Measurements from ENCODE around the gene CDH8. TPM values are rescaled to one million over a fixed set of nuclear protein-coding genes. Genes with fewer than 3 reads are reported as not detected.

Gene CDH8
- polyA plus RNA-seq, 1 experiment = not detected

- Histone ChIP-seq H3K9me3 (ENCODE audit: control insufficient read depth, insufficient read depth, low read length) (no peaks in the 10 kb centered on the region; the same call in 1 of the 2 replicates), H3K27ac (ENCODE audit: low read depth, low read length) (no peak overlapping the region), H3K4me3 (ENCODE audit: low read depth, low read length) (no peak overlapping the region), H3K27me3 (ENCODE audit: control insufficient read depth, insufficient read depth, low read length) (no peaks in the 10 kb centered on the region)
- ChIA-PET POLR2A (no interaction called here), CTCF (no interaction called here)
- DNase-seq (ENCODE audit: low read depth, low spot score) = no peak
- no peak for TF ChIP-seq CTCF (IDR thresholded peaks at IDR 0.05; ENCODE audit: low read depth, low read length)
Measured at GRCh38 chr16:61831351-61831917, 204.8 kb downstream of the CDH8 start.

GRCh38 chr16:61829631-61830030 is 206.6 kb downstream of the CDH8 start:
- POLR2A ChIA-PET = no interaction called here
- no peak overlapping the region for H3K4me3 ChIP-seq (ENCODE audit: low read depth, low read length)
- H3K27me3 ChIP-seq (ENCODE audit: control insufficient read depth, insufficient read depth, low read length) = no peaks in the 10 kb centered on the region
- H3K27ac ChIP-seq (ENCODE audit: low read depth, low read length) = no peak overlapping the region
- CTCF ChIA-PET = no interaction called here
- TF ChIP-seq CTCF (IDR thresholded peaks at IDR 0.05; ENCODE audit: low read depth, low read length) = no peak
- no peaks in the 10 kb centered on the region; the same call in 1 of the 2 replicates for H3K9me3 ChIP-seq (ENCODE audit: control insufficient read depth, insufficient read depth, low read length)
- DNase-seq (ENCODE audit: low read depth, low spot score) = no peak

- POLR2A ChIA-PET = no interaction called here
- DNase-seq (ENCODE audit: low read depth, low spot score) = no peak
- no peak for TF ChIP-seq CTCF (IDR thresholded peaks at IDR 0.05; ENCODE audit: low read depth, low read length)
- Histone ChIP-seq H3K27me3 (ENCODE audit: control insufficient read depth, insufficient read depth, low read length) (no peaks in the 10 kb centered on the region), H3K4me3 (ENCODE audit: low read depth, low read length) (no peak overlapping the region), H3K9me3 (ENCODE audit: control insufficient read depth, insufficient read depth, low read length) (peaks cover 2% of the 10 kb centered on the region; the same call in 1 of the 2 replicates), H3K27ac (ENCODE audit: low read depth, low read length) (no peak overlapping the region)
- CTCF ChIA-PET = no interaction called here
Measured at GRCh38 chr16:61823326-61823725, 212.9 kb downstream of the CDH8 start.

- H3K9me3 ChIP-seq (ENCODE audit: control insufficient read depth, insufficient read depth, low read length) = peaks cover 4% of the 10 kb centered on the region; the same call in 1 of the 2 replicates
- no peak for DNase-seq (ENCODE audit: low read depth, low spot score)
- CTCF ChIA-PET = interaction anchor here (0.7 kb wide), 1 partner anchor 51 kb away, joined by 4 read pairs; no protein-coding TSS in a partner anchor
- no peaks in the 10 kb centered on the region for H3K27me3 ChIP-seq (ENCODE audit: control insufficient read depth, insufficient read depth, low read length)
- POLR2A ChIA-PET = no interaction called here
- no peak for TF ChIP-seq CTCF (IDR thresholded peaks at IDR 0.05; ENCODE audit: low read depth, low read length)
- no peak overlapping the region for H3K27ac ChIP-seq (ENCODE audit: low read depth, low read length)
- no peak overlapping the region for H3K4me3 ChIP-seq (ENCODE audit: low read depth, low read length)
Measured at GRCh38 chr16:61820820-61821219, 215.4 kb downstream of the CDH8 start.

- no peak for DNase-seq (ENCODE audit: low read depth, low spot score)
- CTCF ChIA-PET = interaction anchor here (0.7 kb wide), 1 partner anchor 50 kb away, joined by 4 read pairs; no protein-coding TSS in a partner anchor
- no peaks in the 10 kb centered on the region for H3K27me3 ChIP-seq (ENCODE audit: control insufficient read depth, insufficient read depth, low read length)
- POLR2A ChIA-PET = no interaction called here
- no peak overlapping the region for H3K27ac ChIP-seq (ENCODE audit: low read depth, low read length)
- no peak for TF ChIP-seq CTCF (IDR thresholded peaks at IDR 0.05; ENCODE audit: low read depth, low read length)
- H3K9me3 ChIP-seq (ENCODE audit: control insufficient read depth, insufficient read depth, low read length) = peaks cover 4% of the 10 kb centered on the region; the same call in 1 of the 2 replicates
- H3K4me3 ChIP-seq (ENCODE audit: low read depth, low read length) = no peak overlapping the region
Measured at GRCh38 chr16:61820398-61820797, 215.8 kb downstream of the CDH8 start.
